Chondrocyte (in vitro differentiated cells): ENCODE results near the gene PLP1. TPM values are rescaled to one million over a fixed set of nuclear protein-coding genes. Genes with fewer than 3 reads are reported as not detected.
A peak's percentile ranks its signal among the peaks of the same experiment; 100 is the strongest.

Experiments used
- DNase-seq: peaks from one replicate; pipeline ENCODE4 v3.0.0; 2021; ENCODE audit warnings: mixed read lengths, low spot score
- H3K27ac Mint-ChIP-seq: one replicate; pipeline ENCODE4 v1.8.0; 2021; ENCODE audit warnings: mild to moderate bottlenecking, moderate library complexity, mixed read lengths; ENCODE audit not compliant: unreplicated experiment
- H3K27me3 Mint-ChIP-seq: 2 replicates; pipeline ENCODE4 v1.8.0; 2021; ENCODE audit warnings: low read depth, mixed read lengths
- H3K36me3 Mint-ChIP-seq: 2 replicates; pipeline ENCODE4 v1.8.0; 2021; ENCODE audit warnings: low read depth, mixed read lengths
- H3K4me1 Mint-ChIP-seq: 2 replicates; pipeline ENCODE4 v1.8.0; 2021; ENCODE audit warnings: low read depth, mild to moderate bottlenecking, mixed read lengths
- H3K4me3 Mint-ChIP-seq: one replicate; pipeline ENCODE4 v1.8.0; 2021; ENCODE audit warnings: mild to moderate bottlenecking, moderate library complexity, mixed read lengths; ENCODE audit not compliant: unreplicated experiment
- H3K9me3 Mint-ChIP-seq: 2 replicates; pipeline ENCODE4 v1.8.0; 2021; ENCODE audit warnings: low read depth, mixed read lengths
- CTCF ChIP-seq: fragments of 200-600 bp; sonication (generic); IDR thresholded peaks from 2 replicates; pipeline ENCODE4 v1.5.0; 2021; ENCODE audit warnings: antibody characterized with exemption, mild to moderate bottlenecking, moderate library complexity
- total RNA-seq: library from RNA; stranded (reverse); gene quantifications from 3 replicates; pipeline ENCODE4 v1.2.1, GENCODE V29; 2021

The PLP1 gene
- total RNA-seq, 1 donor from 2014 or later: 0.77 TPM

DNA sequence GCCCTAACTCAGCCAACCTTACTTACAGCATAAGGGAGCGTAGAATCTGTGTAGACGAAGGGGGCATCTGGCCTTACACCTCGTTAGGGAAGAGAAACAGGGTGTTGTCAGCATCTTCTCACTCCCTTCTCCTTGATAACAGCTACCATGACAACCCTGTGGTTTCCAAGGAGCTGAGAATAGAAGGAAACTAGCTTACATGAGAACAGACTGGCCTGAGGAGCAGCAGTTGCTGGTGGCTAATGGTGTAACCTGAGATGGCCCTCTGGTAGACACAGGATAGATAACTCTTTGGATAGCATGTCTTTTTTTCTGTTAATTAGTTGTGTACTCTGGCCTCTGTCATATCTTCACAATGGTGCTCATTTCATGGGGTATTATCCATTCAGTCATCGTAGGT, 14.6 kb downstream of the PLP1 start:
- Mint-ChIP-seq H3K36me3 (no peaks in the 10 kb centered on the region), H3K27me3 (no peaks in the 10 kb centered on the region), H3K4me3 (no peak overlapping the region), H3K9me3 (no peaks in the 10 kb centered on the region), H3K4me1 (peaks cover 21% of the 10 kb centered on the region), H3K27ac (no peak overlapping the region)
- DNase-seq: no peak
- no peak for TF ChIP-seq CTCF

- Mint-ChIP-seq H3K4me3 (no peak overlapping the region), H3K4me1 (peaks cover 21% of the 10 kb centered on the region)
Observed at GRCh38 chrX:103791826-103792485, 15.3 kb downstream of the PLP1 start.

DNA sequence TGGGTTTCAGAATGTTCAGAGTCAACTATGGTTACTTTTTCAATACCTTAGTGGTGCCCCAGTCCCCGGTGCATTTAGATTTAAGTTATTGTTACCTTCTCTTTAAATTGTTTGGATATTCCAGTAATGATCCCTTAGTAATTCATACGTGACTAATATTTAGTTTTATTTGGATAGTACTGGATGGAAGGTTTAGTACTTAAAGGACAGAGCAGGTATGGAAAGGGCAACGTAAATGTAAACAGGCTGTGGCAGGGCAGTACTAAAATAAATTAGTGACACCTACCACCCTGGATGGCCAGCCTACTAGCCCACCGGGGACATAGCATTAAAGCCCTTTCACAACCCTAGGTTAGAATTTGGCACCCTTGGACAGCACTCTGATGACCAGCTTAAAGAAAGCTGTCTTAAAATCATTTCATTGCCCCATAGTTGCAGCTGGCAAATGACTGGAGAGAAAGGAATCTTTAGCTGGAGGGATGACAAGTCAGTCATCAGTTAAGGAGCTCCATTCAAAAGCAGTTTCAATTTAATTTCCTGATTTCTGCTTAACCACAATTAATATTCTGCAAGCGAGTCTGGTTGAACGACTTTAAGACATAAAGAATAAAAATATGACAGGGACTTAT, 16.4 kb downstream of the PLP1 start:
- Mint-ChIP-seq H3K4me1 (peaks cover 21% of the 10 kb centered on the region), H3K36me3 (no peaks in the 10 kb centered on the region), H3K9me3 (no peaks in the 10 kb centered on the region), H3K27ac (peak overlapping the region; percentile 75), H3K4me3 (peak overlapping the region; percentile 53), H3K27me3 (no peaks in the 10 kb centered on the region)
- DNase-seq: no peak
- no peak for TF ChIP-seq CTCF

More at GRCh38 chrX:103791826-103792485, 15.3 kb downstream of the PLP1 start:
- no peak for DNase-seq
- Mint-ChIP-seq H3K36me3 (no peaks in the 10 kb centered on the region), H3K9me3 (no peaks in the 10 kb centered on the region), H3K27ac (no peak overlapping the region), H3K27me3 (no peaks in the 10 kb centered on the region)
- TF ChIP-seq CTCF: no peak

- H3K27me3 Mint-ChIP-seq: no peaks in the 10 kb centered on the region
- peak overlapping the region; percentile 75 for H3K27ac Mint-ChIP-seq
- H3K4me3 Mint-ChIP-seq: peak overlapping the region; percentile 53
- H3K36me3 Mint-ChIP-seq: no peaks in the 10 kb centered on the region
- H3K9me3 Mint-ChIP-seq: no peaks in the 10 kb centered on the region
- no peak for TF ChIP-seq CTCF
- H3K4me1 Mint-ChIP-seq: peaks cover 21% of the 10 kb centered on the region
- DNase-seq: no peak
Observed at GRCh38 chrX:103793545-103793940, 16.9 kb downstream of the PLP1 start.

GRCh38 chrX:103794119-103794518, 17.5 kb downstream of the PLP1 start:
- Mint-ChIP-seq H3K36me3 (no peaks in the 10 kb centered on the region), H3K9me3 (no peaks in the 10 kb centered on the region), H3K27ac (no peak overlapping the region), H3K4me1 (peaks cover 21% of the 10 kb centered on the region), H3K4me3 (no peak overlapping the region), H3K27me3 (no peaks in the 10 kb centered on the region)
- TF ChIP-seq CTCF: no peak
- no peak for DNase-seq
